Stimulated activated CD4-positive, alpha-beta T cell treated with anti-CD3 and anti-CD28 coated beads, Interleukin-4, amount 100 ng/mL, for 4 hours (primary cell): Measurements from ENCODE around the gene FCMR.
A peak's percentile ranks its signal among the peaks of the same experiment; 100 is the strongest.
"Not testable (repeated sequence)": the region's sequence is repeated elsewhere in the genome, so short reads cannot be mapped to it uniquely, and the experiment has no call there.

Source experiments
- DNase-seq, 2 experiments: peaks; one replicate each; pipeline ENCODE4 v3.0.0-alpha.2; 2020

The FCMR gene

DNA sequence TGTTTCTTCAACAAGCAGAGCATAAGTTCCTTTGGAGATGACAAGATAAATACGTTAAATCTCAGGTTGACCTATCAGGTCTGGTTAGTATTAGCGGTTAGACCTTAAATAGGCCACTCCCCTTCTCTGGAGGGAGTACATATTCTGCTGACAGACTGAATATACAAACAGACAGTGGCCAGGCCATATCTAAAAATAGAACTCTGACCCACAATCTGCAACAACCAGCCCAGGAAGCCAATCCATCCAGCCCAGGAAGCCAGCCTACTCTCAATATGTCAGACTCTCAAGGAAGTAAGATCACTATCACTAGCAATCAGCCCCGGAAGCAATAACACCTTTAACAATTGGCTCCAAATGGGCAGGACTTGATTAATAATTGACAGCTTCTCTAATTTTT lies 49.6 kb downstream of the FCMR start:
- DNase-seq, result no peak

DNA sequence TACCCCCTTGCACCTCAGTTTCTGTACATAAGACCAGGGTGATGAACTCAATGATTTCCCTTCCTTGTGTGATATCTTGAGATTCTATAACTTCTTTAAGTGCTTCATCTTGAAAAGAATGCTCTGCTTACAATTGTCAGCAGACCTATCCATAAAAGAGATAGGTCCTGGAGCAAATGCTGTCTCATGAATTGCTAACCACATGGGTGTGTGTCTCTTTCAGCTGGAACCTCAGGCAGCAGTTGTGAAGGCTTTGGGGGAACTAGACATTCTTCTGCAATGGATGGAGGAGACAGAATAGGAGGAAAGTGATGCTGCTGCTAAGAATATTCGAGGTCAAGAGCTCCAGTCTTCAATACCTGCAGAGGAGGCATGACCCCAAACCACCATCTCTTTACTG lies 53.5 kb downstream of the FCMR start:
- DNase-seq, result no peak

DNA sequence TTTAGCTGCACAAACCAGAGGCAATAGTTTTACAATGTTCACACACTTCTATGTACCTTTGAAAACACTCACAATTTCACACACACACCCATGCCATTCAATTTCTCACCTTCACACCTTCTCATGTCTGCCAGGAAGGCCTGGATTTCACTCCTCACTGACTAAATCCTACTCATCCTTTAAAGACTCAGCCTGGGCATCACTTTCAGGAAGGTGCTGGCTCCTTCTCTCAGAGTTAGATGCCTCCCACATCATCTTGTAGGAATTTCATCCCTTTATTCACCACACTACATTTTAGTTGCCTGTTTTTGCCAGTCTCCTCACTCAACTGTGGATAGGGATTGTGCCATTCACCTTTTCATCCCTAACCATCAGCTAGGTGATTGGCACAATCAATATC lies 54.0 kb downstream of the FCMR start:
- DNase-seq, result no peak

DNA sequence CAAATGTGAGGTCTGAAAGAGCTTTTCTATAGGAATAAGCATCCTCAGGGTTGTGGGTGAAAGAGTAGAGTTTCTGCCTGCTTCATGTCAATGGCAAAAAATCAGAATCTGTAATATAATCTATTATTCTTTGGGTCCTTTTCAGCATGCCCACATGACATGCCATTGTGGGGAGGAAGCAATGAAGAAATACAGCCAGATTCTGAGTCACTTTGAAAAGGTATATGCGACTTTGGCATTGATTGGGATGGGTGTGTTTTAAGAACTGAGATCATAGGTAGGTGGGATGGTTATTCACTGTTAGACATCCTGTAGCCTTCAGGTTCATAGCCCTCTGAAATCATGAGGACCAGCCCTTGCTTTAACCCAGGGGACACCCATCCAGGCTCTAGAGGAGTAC lies 54.5 kb downstream of the FCMR start:
- no peak for DNase-seq

DNA sequence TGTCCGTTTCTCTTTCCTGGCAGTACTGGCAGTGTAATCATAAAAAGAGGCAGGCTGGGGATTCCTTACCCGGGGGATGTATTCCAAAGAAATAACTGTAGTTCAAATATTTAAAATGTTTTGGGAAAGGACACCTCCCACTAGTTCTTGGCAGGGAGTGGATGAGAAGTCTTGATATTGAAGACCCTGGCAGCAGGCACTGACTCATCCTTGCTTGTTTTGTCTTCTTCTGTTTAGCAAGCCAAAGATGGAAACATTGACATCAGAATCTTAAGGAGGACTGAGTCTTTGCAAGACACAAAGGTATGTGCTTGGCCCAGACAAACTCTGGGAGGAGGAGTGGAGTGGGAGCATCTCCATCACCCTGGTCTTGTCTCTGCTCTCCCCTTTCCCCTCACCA lies 55.7 kb downstream of the FCMR start:
- no peak for DNase-seq

DNA sequence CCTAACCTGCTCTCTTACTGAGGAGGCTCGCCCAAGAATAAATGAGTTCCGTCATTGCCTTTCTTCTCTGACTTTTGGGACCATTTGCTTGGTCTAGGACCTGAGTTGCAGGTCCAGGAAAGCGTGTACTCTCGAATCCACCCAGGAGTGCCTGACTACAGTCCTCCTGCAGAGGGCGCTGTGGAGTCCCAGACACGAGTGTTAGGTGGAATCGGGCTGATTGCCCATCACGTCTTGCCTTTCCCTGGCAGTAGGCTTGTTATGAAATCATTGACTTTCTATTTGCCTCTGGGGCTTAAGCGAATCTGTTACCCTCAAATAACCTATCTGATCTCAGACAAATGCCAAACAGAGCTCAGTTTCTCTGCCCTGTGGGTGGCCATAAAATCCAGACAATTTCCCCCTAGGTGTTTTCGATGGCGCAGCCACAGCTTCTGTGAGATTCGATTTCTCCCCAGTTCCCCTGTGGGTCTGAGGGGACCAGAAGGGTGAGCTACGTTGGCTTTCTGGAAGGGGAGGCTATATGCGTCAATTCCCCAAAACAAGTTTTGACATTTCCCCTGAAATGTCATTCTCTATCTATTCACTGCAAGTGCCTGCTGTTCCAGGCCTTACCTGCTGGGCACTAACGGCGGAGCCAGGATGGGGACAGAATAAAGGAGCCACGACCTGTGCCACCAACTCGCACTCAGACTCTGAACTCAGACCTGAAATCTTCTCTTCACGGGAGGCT lies 56.6 kb downstream of the FCMR start, which contains the start of gene IL20:
Gene IL20, plus strand, starts transcription at position 685 of the 733 bp plus-strand sequence. CDS start 230 bp downstream, outside the sequence.
- peak; percentile 76 to 84 for DNase-seq

DNA sequence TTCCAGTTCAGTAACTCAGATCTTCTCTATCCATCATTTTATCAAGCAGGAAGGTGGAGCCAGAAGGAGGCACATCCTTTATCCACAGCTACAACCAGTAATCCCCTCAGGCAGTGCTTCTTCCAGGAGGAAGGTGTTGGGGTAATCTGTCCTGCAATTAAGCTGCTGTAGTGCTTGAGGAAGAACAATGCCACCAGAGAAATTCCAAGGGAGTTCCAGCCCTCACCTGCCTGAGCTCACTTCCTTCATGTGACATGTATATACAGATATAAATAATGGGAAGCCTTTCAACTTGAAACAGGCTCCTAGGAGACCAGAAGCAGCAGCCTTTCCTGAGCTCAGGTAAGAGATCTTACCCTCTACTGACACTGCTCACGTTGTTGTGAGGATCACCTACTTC lies 58.5 kb downstream of the FCMR start:
- DNase-seq, result no peak

GRCh38 chr1:206860165-206860564 lies 61.6 kb downstream of the FCMR start:
- no peak for DNase-seq

GRCh38 chr1:206859082-206859521 lies 62.6 kb downstream of the FCMR start:
- DNase-seq, result no peak

DNA sequence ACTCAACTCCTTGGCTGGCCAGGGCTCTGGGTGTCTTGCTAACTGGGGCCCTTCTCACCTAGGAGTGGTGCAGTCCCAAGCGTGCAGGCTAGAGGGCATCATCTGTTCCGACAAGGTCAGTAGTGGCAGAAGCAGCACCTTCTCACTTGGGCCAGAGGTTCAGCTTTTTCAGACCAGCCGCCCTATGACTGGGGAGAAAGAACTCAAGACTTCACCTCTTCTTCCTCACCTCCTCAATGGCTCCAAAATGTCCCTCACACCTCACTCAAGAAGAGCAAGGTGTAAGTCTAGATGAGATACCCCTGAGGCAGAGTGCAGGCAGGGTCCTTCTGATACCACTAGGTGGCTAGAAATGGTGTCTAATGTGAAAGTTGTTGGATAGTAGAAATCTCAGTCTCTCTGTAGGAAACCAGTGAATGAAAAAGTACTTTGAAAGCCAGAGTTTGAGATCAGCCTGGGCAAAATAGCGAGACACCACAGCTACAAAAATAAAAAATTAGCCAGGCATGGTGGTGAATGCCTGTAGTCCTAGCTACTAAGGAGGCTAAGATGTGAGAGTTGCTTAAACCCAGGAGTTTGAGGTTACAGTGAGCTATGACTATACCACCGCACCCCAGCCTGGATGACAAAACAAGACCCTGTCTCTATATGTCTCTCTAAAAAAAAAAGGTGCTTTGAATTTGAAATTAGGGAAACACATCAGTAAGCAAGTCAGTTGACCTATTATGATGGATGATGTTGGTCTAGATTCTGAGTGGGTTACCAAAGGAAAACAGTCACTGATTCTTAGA lies 64.9 kb downstream of the FCMR start:
- peak in 1 of 2 experiments; percentile 12 for DNase-seq

DNA sequence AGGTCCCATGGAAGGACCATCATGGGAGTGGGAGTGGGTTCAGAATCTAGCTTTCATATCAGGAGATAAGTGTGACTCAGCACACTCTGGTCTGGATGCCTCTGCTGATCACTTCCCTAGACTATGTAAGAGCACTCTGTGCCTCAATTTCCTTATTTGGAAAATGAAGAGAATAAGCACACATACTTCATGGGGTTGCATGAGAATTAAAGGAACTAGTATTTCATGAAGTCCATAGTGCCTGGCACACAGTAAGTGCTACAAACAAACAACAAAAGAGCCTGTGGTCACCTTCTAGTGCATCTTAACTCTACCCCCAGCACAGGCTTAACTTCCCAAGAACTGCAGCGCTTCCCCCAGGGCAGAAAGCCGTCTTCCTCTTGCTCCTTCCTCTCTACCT lies 65.9 kb downstream of the FCMR start:
- DNase-seq, result no peak

- no peak for DNase-seq
These were observed 67.2 kb downstream of the FCMR start for GRCh38 chr1:206854401-206855129.

DNA sequence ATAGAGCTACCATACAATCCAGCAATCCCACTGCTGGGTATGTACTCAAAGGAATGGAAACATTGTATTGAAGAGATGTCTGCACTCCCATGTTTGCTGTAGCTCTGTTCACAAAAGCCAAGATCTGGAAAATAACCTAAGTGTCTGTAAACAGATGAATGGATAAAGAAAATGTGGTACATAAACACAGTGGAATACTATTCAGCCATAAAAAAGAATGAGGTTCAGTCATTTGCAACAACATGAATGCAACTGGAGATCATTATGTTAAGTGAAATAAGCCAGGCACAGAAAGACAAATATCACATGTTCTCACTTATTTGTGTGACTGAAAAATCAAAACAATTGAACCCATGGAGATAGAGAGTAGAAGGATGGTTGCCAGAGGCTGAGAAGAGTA lies 68.0 kb downstream of the FCMR start:
- DNase-seq, result not testable (repeated sequence)
